Gastroesophageal sphincter (tissue), 4 donors: Measurements from ENCODE around the gene NEDD4. TPM values are rescaled to one million over a fixed set of nuclear protein-coding genes. Genes with fewer than 3 reads are reported as not detected.

Source experiments
- ATAC-seq: fragments of 150-250 bp; one replicate; pipeline ENCODE4 v1.9.1; 2016; ENCODE audit warnings: mild to moderate bottlenecking, moderate library complexity
- H3K27ac ChIP-seq, 4 donors: fragments of 200-600 bp; sonication (generic) in 3 of 4; 1 replicate in 3 of 4; 2 replicates in 1 of 4; pipeline ENCODE4 v1.5.1; 2016 to 2019
- H3K27me3 ChIP-seq: fragments of 200-600 bp; sonication (generic); one replicate; pipeline ENCODE4 v1.5.1; 2019
- H3K36me3 ChIP-seq, 2 donors: fragments of 200-600 bp; sonication (generic); one replicate each; pipeline ENCODE4 v1.5.1; 2019; ENCODE audit warnings: control low read depth in 1 of 2
- H3K4me1 ChIP-seq, 3 donors: fragments of 200-600 bp; sonication (generic); 1 replicate in 2 of 3; 2 replicates in 1 of 3; pipeline ENCODE4 v1.5.1; 2016 to 2019; ENCODE audit warnings: control low read depth in 2 of 3
- H3K4me3 ChIP-seq, 2 donors: fragments of 200-600 bp; sonication (generic); one replicate each; pipeline ENCODE4 v1.5.1; 2019; ENCODE audit warnings: mild to moderate bottlenecking in 1 of 2, moderate library complexity in 1 of 2
- H3K9me3 ChIP-seq, 3 donors: fragments of 200-600 bp; sonication (generic); one replicate each; pipeline ENCODE4 v1.5.1; 2017 to 2019; ENCODE audit warnings: control low read depth in 2 of 3
- EP300 ChIP-seq: sonication (generic); formaldehyde crosslinking; IDR thresholded peaks from one replicate; pipeline ENCODE4 v1.6.1; 2017; ENCODE audit warnings: antibody characterized with exemption, mild to moderate bottlenecking
- POLR2A ChIP-seq, 2 donors: fragments of 450-650 bp; IDR thresholded peaks; one replicate each; pipeline ENCODE4 v1.6.1; 2017; ENCODE audit warnings: antibody characterized with exemption in 2 of 2, mild to moderate bottlenecking in 2 of 2, moderate library complexity in 1 of 2
- POLR2AphosphoS5 ChIP-seq: sonication (generic); formaldehyde crosslinking; IDR thresholded peaks from one replicate; pipeline ENCODE4 v1.6.1; 2017; ENCODE audit warnings: antibody characterized with exemption
- WGBS, 2 donors: methylation state at CpG; one replicate each; pipeline ENCODE4 v1.1.5; 2018; ENCODE audit warnings: low coverage in 1 of 2; 5-methylcytosine and 5-hydroxymethylcytosine counted together
- total RNA-seq, 4 donors: library from RNA; depleted of rRNA; stranded (reverse); fragments of >200 nt; gene quantifications; one replicate each; pipeline ENCODE4 v1.1.0, GENCODE V29; 2016
- TF ChIP-seq, protein P1 (sequence below), 4 experiments: fragments of 200-600 bp in 2 of 4; fragments of 450-650 bp in 2 of 4; sonication (generic) in 1 of 4; IDR thresholded peaks; one replicate each; pipeline ENCODE4 v1.5.1; 2017 to 2019; ENCODE audit warnings: antibody characterized with exemption in 4 of 4, mild to moderate bottlenecking in 2 of 4, moderate library complexity in 2 of 4

Gene NEDD4
- total RNA-seq, 4 donors from 2014 or later: 26.8 to 43.9 (median 40.0) TPM

- no peak overlapping the region for H3K4me3 ChIP-seq
- WGBS, 2 donors: 49 to 62% methylated on average over 3 of the region's 3 CpGs
- no peaks in the 10 kb centered on the region for H3K36me3 ChIP-seq
- no peak for ATAC-seq
- TF ChIP-seq POLR2AphosphoS5 (no peak), POLR2A (IDR thresholded peaks at IDR 0.05) (no peak), EP300 (no peak)
- TF ChIP-seq, protein P1, sequence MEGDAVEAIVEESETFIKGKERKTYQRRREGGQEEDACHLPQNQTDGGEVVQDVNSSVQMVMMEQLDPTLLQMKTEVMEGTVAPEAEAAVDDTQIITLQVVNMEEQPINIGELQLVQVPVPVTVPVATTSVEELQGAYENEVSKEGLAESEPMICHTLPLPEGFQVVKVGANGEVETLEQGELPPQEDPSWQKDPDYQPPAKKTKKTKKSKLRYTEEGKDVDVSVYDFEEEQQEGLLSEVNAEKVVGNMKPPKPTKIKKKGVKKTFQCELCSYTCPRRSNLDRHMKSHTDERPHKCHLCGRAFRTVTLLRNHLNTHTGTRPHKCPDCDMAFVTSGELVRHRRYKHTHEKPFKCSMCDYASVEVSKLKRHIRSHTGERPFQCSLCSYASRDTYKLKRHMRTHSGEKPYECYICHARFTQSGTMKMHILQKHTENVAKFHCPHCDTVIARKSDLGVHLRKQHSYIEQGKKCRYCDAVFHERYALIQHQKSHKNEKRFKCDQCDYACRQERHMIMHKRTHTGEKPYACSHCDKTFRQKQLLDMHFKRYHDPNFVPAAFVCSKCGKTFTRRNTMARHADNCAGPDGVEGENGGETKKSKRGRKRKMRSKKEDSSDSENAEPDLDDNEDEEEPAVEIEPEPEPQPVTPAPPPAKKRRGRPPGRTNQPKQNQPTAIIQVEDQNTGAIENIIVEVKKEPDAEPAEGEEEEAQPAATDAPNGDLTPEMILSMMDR (IDR thresholded peaks at IDR 0.05): no peak
- no peaks in the 10 kb centered on the region for H3K9me3 ChIP-seq
- H3K27me3 ChIP-seq: no peaks in the 10 kb centered on the region
- no peak overlapping the region for H3K27ac ChIP-seq
- peaks cover 0 to 12% (median 0%) of the 10 kb centered on the region in 3 donors for H3K4me1 ChIP-seq
Observed at GRCh38 chr15:56038015-56038414, 44.6 kb upstream of the NEDD4 start.

DNA sequence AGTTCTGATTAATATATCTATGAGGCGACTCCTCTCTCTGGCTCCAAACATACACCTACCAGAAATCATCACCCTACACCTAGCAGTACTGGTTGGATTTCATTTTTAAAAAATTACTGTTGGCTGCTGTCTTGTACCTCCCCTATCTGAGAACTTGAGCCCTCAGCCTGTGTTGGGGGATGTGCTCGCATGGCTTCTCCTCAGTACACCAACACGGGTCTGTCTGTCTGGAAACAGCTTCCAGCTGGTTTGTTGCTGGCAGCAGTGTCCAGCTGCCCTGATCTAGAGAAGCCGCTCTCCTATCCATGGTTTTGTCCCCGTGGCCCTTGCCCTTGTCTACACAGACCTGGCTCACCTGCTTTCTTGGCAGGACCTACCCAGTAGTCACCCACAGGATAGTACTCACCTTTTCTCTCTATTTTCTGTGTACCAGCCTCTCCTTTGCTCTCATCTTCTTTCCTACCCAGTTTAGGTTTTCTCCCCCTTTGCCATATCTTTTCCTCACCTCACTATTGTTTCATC, 43.2 kb upstream of the NEDD4 start:
- H3K4me3 ChIP-seq: no peak overlapping the region
- ATAC-seq: no peak
- WGBS, 2 donors: 69 to 83% methylated on average over 2 to 5 of the region's 5 CpGs
- peaks cover 0 to 12% (median 0%) of the 10 kb centered on the region in 3 donors for H3K4me1 ChIP-seq
- no peaks in the 10 kb centered on the region for H3K27me3 ChIP-seq
- TF ChIP-seq POLR2AphosphoS5 (no peak), EP300 (no peak), POLR2A (IDR thresholded peaks at IDR 0.05) (no peak)
- TF ChIP-seq, protein P1 (IDR thresholded peaks at IDR 0.05): no peak
- H3K36me3 ChIP-seq: no peaks in the 10 kb centered on the region
- no peaks in the 10 kb centered on the region for H3K9me3 ChIP-seq
- H3K27ac ChIP-seq: no peak overlapping the region

GRCh38 chr15:56035166-56035565, 41.8 kb upstream of the NEDD4 start:
- ATAC-seq: no peak
- Histone ChIP-seq H3K27me3 (no peaks in the 10 kb centered on the region), H3K4me3 (no peak overlapping the region), H3K36me3 (no peaks in the 10 kb centered on the region), H3K9me3 (no peaks in the 10 kb centered on the region), H3K4me1 (peaks cover 0 to 5% (median 0%) of the 10 kb centered on the region in 3 donors), H3K27ac (no peak overlapping the region)
- TF ChIP-seq EP300 (no peak), POLR2AphosphoS5 (no peak)
- 100% methylated on average over 1 of the region's 2 CpGs; no CpG with 5 or more reads in 1 of the 2 donors for WGBS, 2 donors

- no peak overlapping the region for H3K27ac ChIP-seq
- H3K9me3 ChIP-seq: no peaks in the 10 kb centered on the region
- H3K36me3 ChIP-seq: no peaks in the 10 kb centered on the region
- no peak for TF ChIP-seq POLR2A (IDR thresholded peaks at IDR 0.05)
- TF ChIP-seq POLR2AphosphoS5: no peak
- TF ChIP-seq, protein P1 (IDR thresholded peaks at IDR 0.05): no peak
- TF ChIP-seq EP300: no peak
- WGBS, 2 donors: 100% methylated on average over 1 of the region's 2 CpGs
- no peak overlapping the region for H3K4me3 ChIP-seq
- no peak for ATAC-seq
- no peaks in the 10 kb centered on the region for H3K4me1 ChIP-seq
- H3K27me3 ChIP-seq: no peaks in the 10 kb centered on the region
Observed at GRCh38 chr15:56034514-56034913, 41.1 kb upstream of the NEDD4 start.

- TF ChIP-seq EP300 (no peak), POLR2AphosphoS5 (no peak), POLR2A (IDR thresholded peaks at IDR 0.05) (no peak)
- TF ChIP-seq, protein P1 (IDR thresholded peaks at IDR 0.05): no peak
- H3K4me1 ChIP-seq: no peaks in the 10 kb centered on the region
- H3K27me3 ChIP-seq: no peaks in the 10 kb centered on the region
- H3K4me3 ChIP-seq: no peak overlapping the region
- no peak for ATAC-seq
- H3K36me3 ChIP-seq: no peaks in the 10 kb centered on the region
- no peak overlapping the region for H3K27ac ChIP-seq
- 100% methylated on average over 1 of the region's 1 CpG; no CpG with 5 or more reads in 1 of the 2 donors for WGBS, 2 donors
- H3K9me3 ChIP-seq: no peaks in the 10 kb centered on the region
Observed at GRCh38 chr15:56032373-56032772, 39.0 kb upstream of the NEDD4 start.
